RWPE2 (cell line): Measurements from ENCODE around the gene ADCY3.
A peak's percentile ranks its signal among the peaks of the same experiment; 100 is the strongest.
"Not testable (repeated sequence)": the region's sequence is repeated elsewhere in the genome, so short reads cannot be mapped to it uniquely, and the experiment has no call there.

Source experiments
- ATAC-seq: fragments of 200-7000 bp; cut with Tn5 transposase; 3 replicates; pipeline ENCODE4 v1.9.1; 2021; ENCODE audit warnings: low read depth
- DNase-seq: peaks from one replicate; pipeline ENCODE4 v3.0.0-alpha.2; 2020; ENCODE audit warnings: low spot score
- H3K27ac ChIP-seq: fragments of 450-650 bp; 2 replicates; pipeline ENCODE4 v1.5.1; 2017; ENCODE audit warnings: mild to moderate bottlenecking; ENCODE audit not compliant: poor library complexity, severe bottlenecking
- H3K27me3 ChIP-seq: fragments of 250-450 bp; sonication (Bioruptor Pico); 2 replicates; pipeline ENCODE4 v1.5.1; 2021; ENCODE audit warnings: mild to moderate bottlenecking, moderate library complexity; ENCODE audit not compliant: insufficient read depth, poor library complexity, severe bottlenecking
- H3K36me3 ChIP-seq: fragments of 250-450 bp; sonication (Bioruptor Pico); 2 replicates; pipeline ENCODE4 v1.5.1; 2020; ENCODE audit warnings: low read depth, mild to moderate bottlenecking, moderate library complexity
- H3K4me1 ChIP-seq: fragments of 250-450 bp; sonication (Bioruptor Pico); 2 replicates; pipeline ENCODE4 v1.5.1; 2021; ENCODE audit warnings: mild to moderate bottlenecking, moderate library complexity; ENCODE audit not compliant: insufficient read depth, poor library complexity, severe bottlenecking
- H3K4me3 ChIP-seq: fragments of 250-450 bp; sonication (Bioruptor Pico); 2 replicates; pipeline ENCODE4 v1.5.1; 2021; ENCODE audit warnings: mild to moderate bottlenecking, moderate library complexity; ENCODE audit not compliant: severe bottlenecking
- H3K9me3 ChIP-seq: fragments of 250-450 bp; sonication (Bioruptor Pico); 2 replicates; pipeline ENCODE4 v1.5.1; 2021; ENCODE audit warnings: mild to moderate bottlenecking, moderate library complexity; ENCODE audit not compliant: severe bottlenecking
- CTCF ChIP-seq: fragments of 450-650 bp; IDR thresholded peaks from one replicate; pipeline ENCODE4 v1.5.1; 2017; ENCODE audit warnings: mild to moderate bottlenecking, moderate library complexity; ENCODE audit not compliant: poor library complexity, severe bottlenecking

The ADCY3 gene

GRCh38 chr2:24800487-24800886 lies 119.5 kb downstream of the ADCY3 start:
- H3K4me1 ChIP-seq, H3K9me3 ChIP-seq, H3K27me3 ChIP-seq, H3K27ac ChIP-seq, ATAC-seq, H3K4me3 ChIP-seq, DNase-seq: not testable (repeated sequence)
- peaks cover 58% of the 10 kb centered on the region for H3K36me3 ChIP-seq

- H3K4me1 ChIP-seq: peaks cover 7% of the 10 kb centered on the region
- DNase-seq: no peak
- no peak for TF ChIP-seq CTCF
- no peak for ATAC-seq
- H3K36me3 ChIP-seq: peaks cover 74% of the 10 kb centered on the region
- H3K27ac ChIP-seq: no peak overlapping the region
- H3K27me3 ChIP-seq: no peaks in the 10 kb centered on the region
- no peaks in the 10 kb centered on the region for H3K9me3 ChIP-seq
- H3K4me3 ChIP-seq: no peak overlapping the region
These were observed 122.4 kb downstream of the ADCY3 start for GRCh38 chr2:24797644-24798043.

GRCh38 chr2:24793761-24794435 lies 126.1 kb downstream of the ADCY3 start:
- Histone ChIP-seq H3K4me1 (peaks cover 13% of the 10 kb centered on the region), H3K36me3 (peaks cover 47% of the 10 kb centered on the region), H3K27ac (peak overlapping the region; percentile 71), H3K27me3 (no peaks in the 10 kb centered on the region), H3K4me3 (peak overlapping the region; percentile 73), H3K9me3 (no peaks in the 10 kb centered on the region)
- ATAC-seq: peak; percentile 6; the same call in 2 of the 3 replicates
- no peak for TF ChIP-seq CTCF
- no peak for DNase-seq

- Histone ChIP-seq H3K36me3 (peaks cover 43% of the 10 kb centered on the region), H3K4me1 (peaks cover 13% of the 10 kb centered on the region), H3K9me3 (no peaks in the 10 kb centered on the region), H3K4me3 (peak within 1 kb of the TSS; percentile 73), H3K27me3 (no peaks in the 10 kb centered on the region), H3K27ac (peak within 1 kb of the TSS; percentile 71)
- ATAC-seq: peak; percentile 92
- peak; percentile 79 for TF ChIP-seq CTCF
- DNase-seq: peak; percentile 96
These were observed 126.9 kb downstream of the ADCY3 start, which contains the start of the genes CENPO and PTRHD1 for GRCh38 chr2:24792874-24793760. Gene CENPO (plus strand): TSS chr2:24793425. CDS start chr2:24793920, 495 bp downstream. Gene PTRHD1 (minus strand): TSS chr2:24793391. CDS start chr2:24793377, 14 bp downstream.

GRCh38 chr2:24792542-24792873 lies 127.5 kb downstream of the ADCY3 start:
- TF ChIP-seq CTCF: no peak
- DNase-seq: no peak
- no peak for ATAC-seq
- Histone ChIP-seq H3K4me3 (peak overlapping the region; percentile 73), H3K9me3 (no peaks in the 10 kb centered on the region), H3K36me3 (peaks cover 36% of the 10 kb centered on the region), H3K4me1 (peaks cover 13% of the 10 kb centered on the region), H3K27me3 (no peaks in the 10 kb centered on the region), H3K27ac (peak overlapping the region; percentile 71)
